ENCODE results near the gene CDRT4.

Gene CDRT4

DNA sequence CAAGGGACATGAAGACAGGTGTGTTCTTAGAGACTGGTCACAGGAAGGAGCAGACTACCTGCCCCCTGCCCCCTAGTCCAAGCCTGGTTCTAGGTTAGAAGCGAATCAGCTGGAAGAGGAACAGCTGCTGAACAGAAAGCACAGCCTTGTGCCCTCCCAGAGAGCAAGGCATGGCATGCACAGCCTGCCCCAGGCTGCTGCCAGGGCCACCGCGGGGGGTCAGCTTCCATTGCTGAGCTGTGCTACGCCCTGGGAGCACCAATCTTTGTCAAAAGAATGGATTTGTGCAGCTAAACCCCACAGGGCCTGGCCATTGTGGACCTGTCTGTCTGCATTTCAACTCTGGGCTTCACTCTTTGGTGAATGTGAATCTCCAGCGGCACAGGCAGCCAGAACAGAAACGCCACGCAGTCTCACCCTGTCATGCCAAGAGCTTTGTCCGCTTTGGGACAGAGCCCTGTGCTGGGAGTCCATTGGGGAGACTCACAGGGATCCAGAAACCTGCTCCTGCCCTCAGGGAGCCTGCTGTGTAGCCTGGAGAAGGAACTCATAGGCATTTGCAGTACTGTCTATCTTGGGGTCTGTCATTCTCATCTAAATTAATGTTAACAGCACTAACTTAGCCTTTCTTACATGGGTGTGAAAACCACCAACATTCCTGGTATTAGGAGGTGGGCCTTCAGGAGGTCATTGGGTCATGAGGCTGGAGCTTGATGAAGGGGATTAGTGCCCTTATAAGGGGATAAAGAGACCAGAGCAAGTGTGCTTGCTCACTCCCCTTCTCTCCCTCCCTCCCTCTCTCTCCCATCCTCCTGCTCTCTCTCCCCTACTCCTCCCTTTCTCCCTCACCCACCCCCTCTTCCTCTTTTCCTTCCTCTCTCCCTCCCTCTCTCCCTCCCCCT, 25.6 kb upstream of the CDRT4 start:
- H3K9me3 ChIP-seq (ENCODE audit: control insufficient read depth, insufficient read depth, low read depth, low read length), result no peaks in the 10 kb centered on the region
- H3K27me3 ChIP-seq (ENCODE audit: control insufficient read depth, insufficient read depth, low read length), result no peaks in the 10 kb centered on the region
- H3K4me1 ChIP-seq (ENCODE audit: control insufficient read depth, insufficient read depth, low read length), result peaks cover 32% of the 10 kb centered on the region
- H3K4me3 ChIP-seq (ENCODE audit: low read depth, low read length), result no peak overlapping the region
- peak overlapping the region; percentile 35; the same call in 1 of the 2 replicates for H3K27ac ChIP-seq (ENCODE audit: low read depth, low read length)
- H3K9ac ChIP-seq (ENCODE audit: low read length), result peak overlapping the region; percentile 34
- peaks cover 17% of the 10 kb centered on the region for H3K36me3 ChIP-seq (ENCODE audit: control insufficient read depth, insufficient read depth, low read length)

GRCh38 chr17:15492186-15492585, 24.8 kb upstream of the CDRT4 start:
- no peak overlapping the region for H3K4me3 ChIP-seq (ENCODE audit: low read depth, low read length)
- peaks cover 24% of the 10 kb centered on the region for H3K36me3 ChIP-seq (ENCODE audit: control insufficient read depth, insufficient read depth, low read length)
- no peaks in the 10 kb centered on the region for H3K9me3 ChIP-seq (ENCODE audit: control insufficient read depth, insufficient read depth, low read depth, low read length)
- H3K27ac ChIP-seq (ENCODE audit: low read depth, low read length), result no peak overlapping the region
- H3K27me3 ChIP-seq (ENCODE audit: control insufficient read depth, insufficient read depth, low read length), result no peaks in the 10 kb centered on the region
- no peak overlapping the region for H3K9ac ChIP-seq (ENCODE audit: low read length)
- peaks cover 32% of the 10 kb centered on the region for H3K4me1 ChIP-seq (ENCODE audit: control insufficient read depth, insufficient read depth, low read length)

- Histone ChIP-seq H3K4me1 (ENCODE audit: control insufficient read depth, insufficient read depth, low read length) (peaks cover 32% of the 10 kb centered on the region), H3K9ac (ENCODE audit: low read length) (peak overlapping the region; percentile 43), H3K36me3 (ENCODE audit: control insufficient read depth, insufficient read depth, low read length) (peaks cover 23% of the 10 kb centered on the region), H3K9me3 (ENCODE audit: control insufficient read depth, insufficient read depth, low read depth, low read length) (no peaks in the 10 kb centered on the region), H3K27me3 (ENCODE audit: control insufficient read depth, insufficient read depth, low read length) (no peaks in the 10 kb centered on the region), H3K27ac (ENCODE audit: low read depth, low read length) (peak overlapping the region; percentile 78), H3K4me3 (ENCODE audit: low read depth, low read length) (no peak overlapping the region; the same call in 1 of the 2 replicates)
These were observed 23.3 kb upstream of the CDRT4 start for GRCh38 chr17:15490634-15491261.

DNA sequence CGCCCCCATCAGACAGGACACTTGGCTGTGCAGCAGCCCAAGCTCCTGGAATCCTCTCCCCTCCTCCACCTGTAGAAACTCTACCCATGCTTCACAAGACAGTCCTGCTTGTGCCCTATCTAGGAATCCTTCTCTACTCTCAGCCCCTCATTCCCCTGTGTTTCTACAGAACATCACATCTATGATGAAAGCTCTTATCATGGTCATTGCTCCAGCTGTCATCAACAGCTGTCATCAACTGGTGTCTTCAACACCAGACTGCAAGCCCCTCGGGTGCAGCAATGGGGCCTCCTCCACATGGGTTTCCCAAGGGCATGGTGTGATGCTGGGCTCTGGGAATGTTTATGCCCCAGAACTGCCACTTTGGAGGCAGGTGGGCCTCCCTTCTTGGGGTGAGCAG, 21.1 kb upstream of the CDRT4 start:
- no peaks in the 10 kb centered on the region for H3K27me3 ChIP-seq (ENCODE audit: control insufficient read depth, insufficient read depth, low read length)
- H3K9me3 ChIP-seq (ENCODE audit: control insufficient read depth, insufficient read depth, low read depth, low read length), result no peaks in the 10 kb centered on the region
- H3K4me1 ChIP-seq (ENCODE audit: control insufficient read depth, insufficient read depth, low read length), result peaks cover 45% of the 10 kb centered on the region
- no peak overlapping the region for H3K27ac ChIP-seq (ENCODE audit: low read depth, low read length)
- no peak overlapping the region for H3K9ac ChIP-seq (ENCODE audit: low read length)
- no peak overlapping the region for H3K4me3 ChIP-seq (ENCODE audit: low read depth, low read length)
- peaks cover 20% of the 10 kb centered on the region for H3K36me3 ChIP-seq (ENCODE audit: control insufficient read depth, insufficient read depth, low read length)

- H3K9ac ChIP-seq (ENCODE audit: low read length), result no peak overlapping the region
- H3K9me3 ChIP-seq (ENCODE audit: control insufficient read depth, insufficient read depth, low read depth, low read length), result no peaks in the 10 kb centered on the region
- peaks cover 23% of the 10 kb centered on the region for H3K36me3 ChIP-seq (ENCODE audit: control insufficient read depth, insufficient read depth, low read length)
- H3K4me1 ChIP-seq (ENCODE audit: control insufficient read depth, insufficient read depth, low read length), result peaks cover 14% of the 10 kb centered on the region
- H3K4me3 ChIP-seq (ENCODE audit: low read depth, low read length), result no peak overlapping the region; the same call in 1 of the 2 replicates
- no peak overlapping the region for H3K27ac ChIP-seq (ENCODE audit: low read depth, low read length)
- H3K27me3 ChIP-seq (ENCODE audit: control insufficient read depth, insufficient read depth, low read length), result no peaks in the 10 kb centered on the region
These were observed 17.6 kb upstream of the CDRT4 start for GRCh38 chr17:15485045-15485444.

- no peak overlapping the region for H3K4me3 ChIP-seq (ENCODE audit: low read depth, low read length)
These were observed 16.0 kb upstream of the CDRT4 start for GRCh38 chr17:15483431-15483830.

GRCh38 chr17:15482476-15482875, 15.1 kb upstream of the CDRT4 start:
- no peaks in the 10 kb centered on the region for H3K9me3 ChIP-seq (ENCODE audit: control insufficient read depth, insufficient read depth, low read depth, low read length)
- no peak overlapping the region for H3K4me3 ChIP-seq (ENCODE audit: low read depth, low read length)
- H3K27ac ChIP-seq (ENCODE audit: low read depth, low read length), result no peak overlapping the region
- peaks cover 13% of the 10 kb centered on the region for H3K4me1 ChIP-seq (ENCODE audit: control insufficient read depth, insufficient read depth, low read length)
- no peaks in the 10 kb centered on the region for H3K27me3 ChIP-seq (ENCODE audit: control insufficient read depth, insufficient read depth, low read length)
- H3K9ac ChIP-seq (ENCODE audit: low read length), result no peak overlapping the region
- peaks cover 18% of the 10 kb centered on the region for H3K36me3 ChIP-seq (ENCODE audit: control insufficient read depth, insufficient read depth, low read length)

More at GRCh38 chr17:15483431-15483830, 16.0 kb upstream of the CDRT4 start:
- no peak overlapping the region for H3K9ac ChIP-seq (ENCODE audit: low read length)
- no peaks in the 10 kb centered on the region for H3K27me3 ChIP-seq (ENCODE audit: control insufficient read depth, insufficient read depth, low read length)
- H3K4me1 ChIP-seq (ENCODE audit: control insufficient read depth, insufficient read depth, low read length), result peaks cover 13% of the 10 kb centered on the region
- no peaks in the 10 kb centered on the region for H3K9me3 ChIP-seq (ENCODE audit: control insufficient read depth, insufficient read depth, low read depth, low read length)
- H3K36me3 ChIP-seq (ENCODE audit: control insufficient read depth, insufficient read depth, low read length), result peaks cover 23% of the 10 kb centered on the region
- H3K27ac ChIP-seq (ENCODE audit: low read depth, low read length), result no peak overlapping the region

DNA sequence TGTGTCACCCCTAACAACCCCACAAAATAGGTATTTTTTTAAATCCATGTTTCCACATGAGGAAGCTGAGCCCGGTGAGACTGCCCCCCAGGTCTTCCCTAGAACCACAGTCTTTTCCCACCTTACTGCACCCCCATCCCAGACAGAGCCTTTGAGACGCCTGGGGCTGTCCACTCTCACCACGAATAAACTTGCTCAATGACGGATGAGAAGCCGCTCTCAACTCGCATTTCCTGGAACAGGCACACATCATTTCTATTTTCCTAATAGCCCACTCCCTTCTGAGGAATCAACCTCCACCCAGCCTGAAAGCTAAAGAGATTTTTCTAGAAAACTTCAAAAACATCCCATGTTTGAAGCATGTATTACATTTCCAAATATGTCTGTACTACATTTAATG, 14.1 kb upstream of the CDRT4 start:
- H3K27ac ChIP-seq (ENCODE audit: low read depth, low read length), result no peak overlapping the region
- no peak overlapping the region for H3K9ac ChIP-seq (ENCODE audit: low read length)
- H3K9me3 ChIP-seq (ENCODE audit: control insufficient read depth, insufficient read depth, low read depth, low read length), result no peaks in the 10 kb centered on the region
- H3K36me3 ChIP-seq (ENCODE audit: control insufficient read depth, insufficient read depth, low read length), result peaks cover 16% of the 10 kb centered on the region
- H3K4me3 ChIP-seq (ENCODE audit: low read depth, low read length), result no peak overlapping the region
- H3K27me3 ChIP-seq (ENCODE audit: control insufficient read depth, insufficient read depth, low read length), result no peaks in the 10 kb centered on the region
- H3K4me1 ChIP-seq (ENCODE audit: control insufficient read depth, insufficient read depth, low read length), result peaks cover 13% of the 10 kb centered on the region

- Histone ChIP-seq H3K4me1 (ENCODE audit: control insufficient read depth, insufficient read depth, low read length) (peaks cover 10% of the 10 kb centered on the region), H3K4me3 (ENCODE audit: low read depth, low read length) (no peak overlapping the region), H3K27me3 (ENCODE audit: control insufficient read depth, insufficient read depth, low read length) (no peaks in the 10 kb centered on the region), H3K36me3 (ENCODE audit: control insufficient read depth, insufficient read depth, low read length) (peaks cover 15% of the 10 kb centered on the region), H3K27ac (ENCODE audit: low read depth, low read length) (no peak overlapping the region), H3K9me3 (ENCODE audit: control insufficient read depth, insufficient read depth, low read depth, low read length) (no peaks in the 10 kb centered on the region), H3K9ac (ENCODE audit: low read length) (no peak overlapping the region)
These were observed 12.8 kb upstream of the CDRT4 start for GRCh38 chr17:15480204-15480603.

GRCh38 chr17:15479703-15480102, 12.3 kb upstream of the CDRT4 start:
- Histone ChIP-seq H3K9ac (ENCODE audit: low read length) (no peak overlapping the region), H3K4me3 (ENCODE audit: low read depth, low read length) (no peak overlapping the region), H3K9me3 (ENCODE audit: control insufficient read depth, insufficient read depth, low read depth, low read length) (no peaks in the 10 kb centered on the region), H3K27me3 (ENCODE audit: control insufficient read depth, insufficient read depth, low read length) (no peaks in the 10 kb centered on the region), H3K4me1 (ENCODE audit: control insufficient read depth, insufficient read depth, low read length) (peaks cover 5% of the 10 kb centered on the region), H3K27ac (ENCODE audit: low read depth, low read length) (no peak overlapping the region), H3K36me3 (ENCODE audit: control insufficient read depth, insufficient read depth, low read length) (peaks cover 16% of the 10 kb centered on the region)

DNA sequence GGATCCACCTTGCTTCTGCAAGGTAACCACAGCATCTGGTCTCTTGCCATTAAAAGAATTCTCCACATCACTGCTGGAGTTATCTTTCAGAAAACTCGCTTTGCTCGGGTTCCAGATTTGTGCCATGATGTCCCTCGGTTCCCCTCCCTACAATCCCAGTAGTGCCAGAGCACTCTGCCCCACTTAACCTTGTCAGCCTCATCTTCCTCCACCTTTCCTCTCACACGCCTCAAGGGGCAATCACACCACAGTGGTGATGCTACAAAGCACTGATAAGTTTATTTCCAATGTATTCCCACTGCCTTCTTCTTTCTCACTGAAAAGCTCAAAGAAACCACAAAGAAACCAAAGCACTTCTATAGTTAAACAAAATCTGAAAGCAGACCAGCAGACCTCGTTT, 11.4 kb upstream of the CDRT4 start:
- Histone ChIP-seq H3K4me1 (ENCODE audit: control insufficient read depth, insufficient read depth, low read length) (no peaks in the 10 kb centered on the region; the same call in 1 of the 2 replicates), H3K27ac (ENCODE audit: low read depth, low read length) (no peak overlapping the region), H3K9ac (ENCODE audit: low read length) (no peak overlapping the region), H3K4me3 (ENCODE audit: low read depth, low read length) (no peak overlapping the region), H3K27me3 (ENCODE audit: control insufficient read depth, insufficient read depth, low read length) (no peaks in the 10 kb centered on the region), H3K36me3 (ENCODE audit: control insufficient read depth, insufficient read depth, low read length) (peaks cover 15% of the 10 kb centered on the region), H3K9me3 (ENCODE audit: control insufficient read depth, insufficient read depth, low read depth, low read length) (no peaks in the 10 kb centered on the region)
